ENCODE measurements around the gene TSACC. TPM values are rescaled to one million over a fixed set of nuclear protein-coding genes. Genes with fewer than 3 reads are reported as not detected.

Gene TSACC
- not detected for total RNA-seq

GRCh38 chr1:156338180-156338976 is at the start of gene TSACC, which contains the start of gene CCT3:
TSACC (plus strand) TSS chr1:156338526; CDS start chr1:156339758, 1,232 bp downstream.
CCT3 (minus strand) TSS chr1:156338292; CDS start chr1:156338184, 108 bp downstream.

GRCh38 chr1:156295391-156295947 is 42.9 kb upstream of the TSACC start, which contains the start of gene GLMP:
GLMP (minus strand) TSS chr1:156295679; CDS start chr1:156295645, 34 bp downstream.

GRCh38 chr1:156298852-156299357 is 39.4 kb upstream of the TSACC start, which contains the start of gene VHLL:
VHLL (minus strand) TSS chr1:156299307; CDS start chr1:156299189, 118 bp downstream.

GRCh38 chr1:156368889-156369684 is 30.8 kb downstream of the TSACC start, which contains the start of gene RHBG:
RHBG (plus strand) TSS chr1:156369211; CDS start chr1:156369250, 39 bp downstream.

Other genes with a start within 250 kb of the TSACC start
- gene LMNA, start 223.8 kb upstream of the TSACC start, total RNA-seq, result 1 to 10 TPM; 4.1 to 5.4 TPM
- 1 to 10 TPM; 1.9 to 2.2 TPM for gene SEMA4A, start 184.9 kb upstream of the TSACC start, total RNA-seq
- 10 to 100 TPM; 23.3 to 28.9 TPM for gene SLC25A44, start 144.4 kb upstream of the TSACC start, total RNA-seq
- 10 to 100 TPM; 70.4 to 71.4 TPM for gene PMF1, start 125.5 kb upstream of the TSACC start, total RNA-seq
- gene BGLAP, start 96.3 kb upstream of the TSACC start, total RNA-seq, result 1 to 10 TPM; 2.2 to 3.5 TPM
- gene PAQR6, start 90.5 kb upstream of the TSACC start, total RNA-seq, result 1 to 10 TPM; 4.7 to 5.0 TPM
- gene SMG5, start 55.7 kb upstream of the TSACC start, total RNA-seq, result 10 to 100 TPM; 52.9 to 54.1 TPM
- 1 to 10 TPM; 8.5 to 9.0 TPM for gene TMEM79, start 54.2 kb upstream of the TSACC start, total RNA-seq
- gene GLMP, start 42.8 kb upstream of the TSACC start, total RNA-seq, result 10 to 100 TPM; 37.1 to 37.4 TPM
- not detected for gene VHLL, start 39.2 kb upstream of the TSACC start, total RNA-seq
- 100 to 1,000 TPM; 184 to 186 TPM for gene CCT3, start 234 bp upstream of the TSACC start, total RNA-seq
- gene RHBG, start 30.7 kb downstream of the TSACC start, total RNA-seq, result not detected
- 10 to 100 TPM; 43.2 to 48.4 TPM for gene MEF2D, start 162.2 kb downstream of the TSACC start, total RNA-seq
- 10 to 100 TPM; 24.6 to 24.9 TPM for gene IQGAP3, start 234.0 kb downstream of the TSACC start, total RNA-seq
- gene TTC24, start 241.2 kb downstream of the TSACC start, total RNA-seq, result 1 to 10 TPM; 1.9 to 3.1 TPM

Data from activated naive CD4-positive, alpha-beta T cell treated with anti-CD3 and anti-CD28 coated beads, Interleukin-2, amount 10 ng/mL, durations not matched to agents 5 hours and 36 hours (primary cell).